T47D (cell line): Measurements from ENCODE around the gene DHX40.
A peak's percentile ranks its signal among the peaks of the same experiment; 100 is the strongest.

Experiments
- DNase-seq, 2 experiments: peaks; one replicate each; pipeline versions ENCODE4 v3.0.0 to v3.0.0-alpha.2; 2011 to 2012; ENCODE audit warnings: low read depth in 1 of 2, low spot score in 1 of 2
- JUND ChIP-seq: IDR thresholded peaks from 2 replicates; pipeline ENCODE4 v1.6.1; 2012; ENCODE audit warnings: low read depth
- in situ Hi-C: cut with HindIII; loops from 2 replicates; pipeline ENCODE4 v1.10.0; 2016; ENCODE audit warnings: low sequenced_read_pairs, low pct_unique_long_range_greater_than_20kb

Gene DHX40

GRCh38 chr17:59626756-59627155 lies 61.3 kb downstream of the DHX40 start:
- no peak for TF ChIP-seq JUND
- DNase-seq, result no peak
- in situ Hi-C loops, result no loop called here

DNA sequence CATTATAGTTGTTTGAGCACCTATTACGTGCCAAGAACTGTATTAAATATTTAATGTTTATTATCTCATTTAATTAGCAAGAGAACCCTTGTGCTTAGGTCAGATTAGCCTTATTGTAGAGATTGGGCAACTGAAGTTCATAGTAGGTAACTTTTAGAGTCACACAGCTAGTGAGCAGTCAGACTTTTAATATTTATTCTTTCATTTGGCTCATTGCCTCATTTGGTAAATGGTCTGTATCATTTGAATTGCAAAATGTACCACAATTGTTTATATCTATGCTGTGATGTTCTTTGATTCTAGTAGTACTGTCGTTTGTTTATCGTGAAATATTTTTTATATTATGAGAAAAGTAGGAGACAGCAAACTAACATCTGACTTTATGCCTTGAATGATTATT lies 61.9 kb downstream of the DHX40 start:
- no peak for DNase-seq
- TF ChIP-seq JUND, result no peak
- in situ Hi-C loops, result no loop called here

GRCh38 chr17:59627770-59628171 lies 62.4 kb downstream of the DHX40 start:
- no peak for TF ChIP-seq JUND
- no peak for DNase-seq
- in situ Hi-C loops, result no loop called here

GRCh38 chr17:59629174-59629573 lies 63.8 kb downstream of the DHX40 start:
- in situ Hi-C loops, result no loop called here
- TF ChIP-seq JUND, result no peak

DNA sequence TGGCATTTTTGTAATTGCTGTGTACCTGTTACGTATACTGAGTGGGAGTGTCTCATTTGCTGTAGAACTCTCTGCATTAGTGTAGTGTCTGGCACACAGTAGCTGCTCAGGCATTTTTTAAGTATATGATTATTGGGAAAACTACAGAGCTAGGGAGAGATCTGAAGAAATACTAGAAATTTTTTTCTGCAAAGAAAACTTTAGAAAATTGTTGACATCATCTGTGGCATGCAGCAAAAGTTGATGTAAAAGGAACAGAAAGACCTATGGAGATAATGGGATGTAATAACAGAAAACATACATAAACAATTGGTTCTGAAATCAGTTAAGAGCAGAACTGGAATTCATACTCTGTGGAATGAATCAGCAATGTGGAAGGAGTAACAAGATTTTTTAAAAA lies 65.9 kb downstream of the DHX40 start:
- TF ChIP-seq JUND, result no peak
- DNase-seq, result no peak
- in situ Hi-C loops, result no loop called here

More at GRCh38 chr17:59629174-59629573, 63.8 kb downstream of the DHX40 start:
- no peak for DNase-seq

DNA sequence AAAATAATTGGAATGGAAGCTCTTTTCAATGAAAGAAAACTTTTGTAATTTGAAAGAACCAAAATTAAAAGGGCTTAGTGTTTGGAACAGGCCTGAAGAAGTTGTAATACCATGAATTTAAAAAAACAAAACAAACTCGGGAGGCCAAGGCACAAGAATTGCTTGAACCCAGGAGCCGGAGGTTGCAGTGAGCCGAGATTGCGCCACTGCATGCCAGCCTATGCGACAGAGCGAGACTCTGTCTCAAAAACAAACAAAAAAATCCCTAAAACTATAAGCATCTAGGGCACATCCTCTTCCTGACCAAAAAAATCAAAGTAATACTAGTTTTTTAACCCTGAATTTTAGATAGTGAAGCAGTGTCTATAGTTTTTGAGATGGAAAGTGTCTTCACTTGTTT lies 67.0 kb downstream of the DHX40 start:
- DNase-seq, result no peak
- in situ Hi-C loops, result no loop called here
- no peak for TF ChIP-seq JUND

- no peak for DNase-seq
- in situ Hi-C loops, result no loop called here
- TF ChIP-seq JUND, result no peak
Measured at GRCh38 chr17:59633658-59634359, 68.4 kb downstream of the DHX40 start.

- no peak for DNase-seq
- in situ Hi-C loops, result no loop called here
- TF ChIP-seq JUND, result no peak
Measured at GRCh38 chr17:59634632-59635541, 69.5 kb downstream of the DHX40 start.

- in situ Hi-C loops, result no loop called here
- DNase-seq, result no peak
- no peak for TF ChIP-seq JUND
Measured at GRCh38 chr17:59637611-59638310, 72.4 kb downstream of the DHX40 start.

DNA sequence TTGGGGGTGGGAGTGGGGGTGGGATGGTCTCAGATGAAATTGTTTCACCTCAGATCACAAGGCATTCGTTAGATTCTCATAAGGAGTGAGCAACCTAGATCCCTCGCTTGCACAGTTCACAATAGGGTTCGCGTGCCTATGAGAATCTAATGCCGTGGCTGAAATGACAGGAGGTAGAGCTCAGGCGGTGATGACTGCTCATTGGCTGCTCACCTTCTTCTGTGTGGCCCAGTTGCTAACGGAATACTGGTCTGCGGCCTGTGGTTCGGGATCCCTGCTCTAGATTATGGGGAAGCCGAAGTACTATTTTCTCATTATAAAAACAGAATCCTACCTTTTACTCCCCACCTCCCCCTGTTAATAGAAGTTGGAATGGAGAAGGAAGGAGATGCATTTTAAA lies 73.1 kb downstream of the DHX40 start:
- no peak for TF ChIP-seq JUND
- in situ Hi-C loops, result no loop called here

DNA sequence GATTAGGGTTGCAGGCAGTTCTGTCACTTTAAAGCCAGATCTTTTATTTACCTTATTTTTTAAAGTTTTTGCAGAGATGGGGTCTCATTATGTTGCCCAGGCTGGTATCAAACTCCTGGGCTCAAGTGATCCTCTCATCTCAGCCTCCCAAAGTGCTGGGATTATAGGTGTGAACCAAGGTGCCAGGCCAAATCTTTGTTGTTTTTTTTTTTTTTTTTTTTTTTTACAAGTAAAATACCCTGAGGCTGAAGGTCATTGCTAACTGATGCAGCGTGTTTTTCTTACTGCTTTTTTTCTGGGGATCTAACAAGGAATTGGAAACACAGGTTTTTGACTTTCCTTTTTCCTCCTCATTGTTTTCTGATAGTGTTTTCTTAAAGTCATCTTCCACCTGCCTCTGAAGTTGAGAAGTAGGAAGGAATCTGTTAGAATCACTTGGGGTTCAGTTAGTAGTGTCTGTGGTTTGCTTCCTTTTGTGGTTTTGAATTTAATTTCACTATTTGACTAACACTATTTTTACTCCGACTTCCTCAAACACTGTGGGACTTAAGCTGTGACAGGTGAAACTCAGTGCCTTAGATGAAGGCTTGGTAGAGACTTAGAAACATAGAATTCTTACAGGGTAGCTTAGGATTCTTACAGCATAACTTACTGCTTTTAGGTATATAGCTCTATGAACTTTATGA lies 76.5 kb downstream of the DHX40 start:
- in situ Hi-C loops, result no loop called here
- peak in 1 of 2 experiments; percentile 32 for DNase-seq
- TF ChIP-seq JUND, result no peak

More for the DNA sequence above, 73.1 kb downstream of the DHX40 start:
- peak in 1 of 2 experiments; percentile 23 for DNase-seq

GRCh38 chr17:59642565-59642964 lies 77.2 kb downstream of the DHX40 start:
- in situ Hi-C loops, result no loop called here
- TF ChIP-seq JUND, result no peak
- peak in 1 of 2 experiments; percentile 61 for DNase-seq
